Measurements from ENCODE around the gene COL16A1. TPM values are rescaled to one million over a fixed set of nuclear protein-coding genes. Genes with fewer than 3 reads are reported as not detected.

Gene COL16A1
- 100 to 1,000 TPM in 1 of 6 experiments, 10 to 100 TPM in 5; 74.1 to 100 (median 87.6) TPM for total RNA-seq (2021; fragmentation: NEBNext Ultra II Directional; extraction: Animal tissue kit (Norgen Biotek cat#: 25700))
- long read RNA-seq, partial matches to known transcripts = 11 of 21 reads
- long read RNA-seq, other reads (novel, unspliced or antisense) = 10 of 21 reads

DNA sequence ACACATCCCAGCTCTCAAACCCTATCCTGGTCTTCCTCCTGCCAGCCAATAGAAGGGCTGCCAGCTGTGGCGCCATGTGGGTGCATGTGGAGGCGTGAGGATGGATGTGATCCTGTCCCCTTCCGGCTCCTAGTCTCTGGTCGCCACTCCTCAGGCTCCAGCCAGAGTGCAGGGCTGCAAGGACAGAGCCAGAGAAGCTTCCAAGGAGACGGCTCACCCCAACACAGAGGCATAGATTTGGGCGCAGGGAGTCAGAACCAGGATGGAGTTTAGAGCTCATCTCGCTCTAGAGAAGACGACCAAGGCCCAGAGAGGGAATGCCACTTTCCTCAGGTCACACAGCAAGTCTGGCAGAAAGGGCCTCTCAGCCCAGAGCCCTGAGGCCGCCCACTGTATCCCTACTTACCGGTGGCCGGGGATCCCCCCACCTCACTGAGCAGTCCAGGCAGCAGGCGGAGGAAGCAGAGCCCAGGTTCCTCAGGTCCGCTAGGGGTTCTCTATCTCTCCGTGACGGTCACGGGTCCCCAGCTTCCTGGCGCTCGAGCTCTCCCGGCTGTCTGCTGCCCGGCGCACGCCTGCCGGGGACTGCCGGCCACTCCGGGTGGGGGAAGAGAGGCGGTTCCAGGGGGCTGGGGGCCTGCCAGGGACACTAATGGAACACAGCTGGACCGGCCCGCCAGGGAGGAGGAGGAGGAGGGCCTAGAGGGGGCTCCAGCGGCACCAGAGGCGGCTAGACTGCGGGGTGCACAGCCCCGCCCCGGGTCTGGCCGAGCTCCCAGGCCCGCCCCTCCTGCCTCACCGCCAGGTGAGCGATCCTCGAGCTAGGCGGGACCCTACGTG, at the start of gene COL16A1:
COL16A1 (minus strand) TSS at position 587 of the 840 bp plus-strand sequence. CDS start 1,824 bp downstream, outside the sequence.
- H3K36me3 Mint-ChIP-seq (ENCODE audit: low read depth) = peaks cover 15% of the 10 kb centered on the region
- TF ChIP-seq, protein P1, sequence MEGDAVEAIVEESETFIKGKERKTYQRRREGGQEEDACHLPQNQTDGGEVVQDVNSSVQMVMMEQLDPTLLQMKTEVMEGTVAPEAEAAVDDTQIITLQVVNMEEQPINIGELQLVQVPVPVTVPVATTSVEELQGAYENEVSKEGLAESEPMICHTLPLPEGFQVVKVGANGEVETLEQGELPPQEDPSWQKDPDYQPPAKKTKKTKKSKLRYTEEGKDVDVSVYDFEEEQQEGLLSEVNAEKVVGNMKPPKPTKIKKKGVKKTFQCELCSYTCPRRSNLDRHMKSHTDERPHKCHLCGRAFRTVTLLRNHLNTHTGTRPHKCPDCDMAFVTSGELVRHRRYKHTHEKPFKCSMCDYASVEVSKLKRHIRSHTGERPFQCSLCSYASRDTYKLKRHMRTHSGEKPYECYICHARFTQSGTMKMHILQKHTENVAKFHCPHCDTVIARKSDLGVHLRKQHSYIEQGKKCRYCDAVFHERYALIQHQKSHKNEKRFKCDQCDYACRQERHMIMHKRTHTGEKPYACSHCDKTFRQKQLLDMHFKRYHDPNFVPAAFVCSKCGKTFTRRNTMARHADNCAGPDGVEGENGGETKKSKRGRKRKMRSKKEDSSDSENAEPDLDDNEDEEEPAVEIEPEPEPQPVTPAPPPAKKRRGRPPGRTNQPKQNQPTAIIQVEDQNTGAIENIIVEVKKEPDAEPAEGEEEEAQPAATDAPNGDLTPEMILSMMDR (IDR thresholded peaks at IDR 0.05) = no peak; the same call in none of the 2 replicates
- peaks cover 90% of the 10 kb centered on the region for H3K4me1 Mint-ChIP-seq (ENCODE audit: low read depth)
- peak; percentile 35 for DNase-seq
- H3K27ac Mint-ChIP-seq = peak within 1 kb of the TSS; percentile 92
- peak within 1 kb of the TSS; percentile 95 for H3K4me3 Mint-ChIP-seq
- peaks cover 2% of the 10 kb centered on the region for H3K27me3 Mint-ChIP-seq (ENCODE audit: insufficient read depth)
- no peaks in the 10 kb centered on the region for H3K9me3 Mint-ChIP-seq

DNA sequence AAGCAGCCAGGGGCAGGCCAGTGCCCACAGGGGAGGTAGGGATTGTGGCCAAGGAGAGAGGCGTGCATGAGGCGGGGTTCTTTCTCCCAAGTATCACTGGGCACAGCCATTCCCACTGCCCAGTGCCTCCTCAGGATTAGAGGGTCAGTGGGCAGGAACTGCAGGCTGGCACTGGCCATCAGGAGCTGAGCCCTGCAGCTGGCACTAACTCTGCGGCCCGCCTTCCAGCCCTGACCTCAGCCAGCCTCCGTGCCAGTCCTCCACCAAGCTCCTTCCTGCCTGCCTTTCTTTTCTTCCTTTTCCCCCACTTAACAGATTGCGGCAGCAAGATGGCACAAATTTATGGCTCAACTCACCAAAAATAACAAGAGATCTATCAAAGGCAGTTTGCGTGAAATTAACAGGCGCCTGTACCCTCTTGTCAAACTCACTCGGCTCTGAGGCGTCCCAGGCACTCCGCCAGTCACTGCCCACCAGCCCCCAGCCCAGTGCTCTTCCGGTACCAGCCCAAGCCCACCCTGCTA, 49.2 kb upstream of the COL16A1 start:
- Mint-ChIP-seq H3K4me3 (no peak overlapping the region), H3K4me1 (ENCODE audit: low read depth) (peaks cover 74% of the 10 kb centered on the region), H3K36me3 (ENCODE audit: low read depth) (no peaks in the 10 kb centered on the region), H3K27me3 (ENCODE audit: insufficient read depth) (peaks cover 2% of the 10 kb centered on the region; the same call in 1 of the 2 replicates), H3K27ac (no peak overlapping the region), H3K9me3 (no peaks in the 10 kb centered on the region)
- TF ChIP-seq, protein P1 (IDR thresholded peaks at IDR 0.05) = no peak
- DNase-seq = no peak

DNA sequence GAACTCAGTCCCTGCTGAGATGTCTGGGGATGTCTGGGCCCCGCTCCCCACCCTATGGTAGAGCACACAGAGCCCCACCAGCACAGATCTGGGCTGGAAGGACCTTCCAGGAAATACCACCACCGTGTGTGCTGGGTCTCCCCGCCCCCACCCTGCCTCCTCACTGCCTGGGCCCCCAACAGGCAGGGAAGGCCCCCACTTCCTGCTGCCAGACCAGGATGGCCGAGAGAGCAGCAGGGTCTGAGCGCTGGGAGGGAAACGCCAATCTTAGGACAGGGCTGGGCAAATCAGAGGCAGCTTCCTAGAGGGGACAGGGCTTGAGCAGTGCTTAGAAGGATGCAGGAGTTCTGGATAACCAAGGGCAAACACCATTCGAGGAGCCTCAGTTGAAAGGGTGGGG, 48.4 kb upstream of the COL16A1 start:
- peaks cover 6% of the 10 kb centered on the region for H3K27me3 Mint-ChIP-seq (ENCODE audit: insufficient read depth)
- H3K4me1 Mint-ChIP-seq (ENCODE audit: low read depth) = peaks cover 78% of the 10 kb centered on the region
- H3K9me3 Mint-ChIP-seq = no peaks in the 10 kb centered on the region
- no peaks in the 10 kb centered on the region for H3K36me3 Mint-ChIP-seq (ENCODE audit: low read depth)
- no peak overlapping the region for H3K4me3 Mint-ChIP-seq
- DNase-seq = no peak
- TF ChIP-seq, protein P1 (IDR thresholded peaks at IDR 0.05) = no peak
- no peak overlapping the region for H3K27ac Mint-ChIP-seq

DNA sequence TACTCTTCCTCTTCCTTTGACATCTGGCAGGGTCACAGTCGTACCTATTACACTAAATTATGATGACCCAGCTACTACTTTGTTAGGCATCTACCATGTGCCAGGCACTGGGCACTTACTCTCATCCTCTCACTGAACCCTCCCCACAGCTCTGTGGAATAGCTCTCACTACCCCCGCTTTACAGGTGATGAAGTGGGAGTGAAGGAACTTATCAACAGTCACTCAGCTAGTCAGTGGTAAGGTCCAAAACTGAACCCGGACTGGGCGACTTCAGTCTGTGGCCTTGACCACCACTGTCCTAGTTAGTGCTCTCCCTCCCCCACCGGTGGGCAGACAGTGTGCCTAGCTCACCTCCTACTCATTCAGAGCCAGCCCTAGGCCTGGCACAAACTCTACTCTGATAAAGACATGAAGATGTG, 48.0 kb upstream of the COL16A1 start:
- Mint-ChIP-seq H3K36me3 (ENCODE audit: low read depth) (no peaks in the 10 kb centered on the region), H3K27ac (no peak overlapping the region), H3K9me3 (no peaks in the 10 kb centered on the region), H3K27me3 (ENCODE audit: insufficient read depth) (peaks cover 6% of the 10 kb centered on the region), H3K4me3 (no peak overlapping the region), H3K4me1 (ENCODE audit: low read depth) (peaks cover 82% of the 10 kb centered on the region)
- TF ChIP-seq, protein P1 (IDR thresholded peaks at IDR 0.05) = no peak
- DNase-seq = no peak

DNA sequence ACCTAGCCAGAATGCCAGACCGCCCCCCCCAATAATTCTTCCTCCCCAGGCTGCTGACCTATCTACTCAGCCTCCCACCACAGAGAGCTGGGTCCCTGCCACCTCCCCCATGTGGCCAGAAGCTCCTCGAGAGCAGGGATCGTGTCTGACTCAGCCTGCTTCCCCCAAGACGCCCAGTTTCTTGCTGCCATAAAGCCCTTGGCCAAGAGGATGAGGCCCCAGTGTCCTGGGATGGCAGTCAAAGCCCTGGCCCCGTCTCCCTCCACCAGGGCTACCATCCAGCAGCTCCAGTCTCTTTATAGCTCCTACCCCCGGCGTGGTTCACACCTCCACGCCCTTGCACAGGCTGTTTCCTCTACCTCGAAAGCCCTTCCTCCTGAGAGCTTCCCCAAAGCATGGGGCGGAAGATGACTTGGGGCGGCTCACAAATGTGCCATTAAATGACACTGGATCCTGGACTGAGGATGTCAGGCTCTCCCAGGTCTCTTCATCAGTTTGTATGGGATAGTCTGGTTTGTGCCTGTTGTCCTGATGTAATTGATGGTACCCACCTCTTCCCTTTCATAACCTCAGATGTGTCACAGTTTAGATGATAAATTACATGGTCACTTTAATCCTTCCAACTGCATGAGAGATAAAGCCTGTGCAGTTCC, 47.2 kb upstream of the COL16A1 start:
- Mint-ChIP-seq H3K4me1 (ENCODE audit: low read depth) (peaks cover 90% of the 10 kb centered on the region), H3K27ac (peak overlapping the region; percentile 19; the same call in 1 of the 2 replicates), H3K36me3 (ENCODE audit: low read depth) (no peaks in the 10 kb centered on the region), H3K27me3 (ENCODE audit: insufficient read depth) (peaks cover 6% of the 10 kb centered on the region), H3K4me3 (peak overlapping the region; percentile 27), H3K9me3 (no peaks in the 10 kb centered on the region)
- peak; percentile 65 for DNase-seq
- TF ChIP-seq, protein P1 (IDR thresholded peaks at IDR 0.05) = no peak
